ENCODE measurements around the gene LZIC. TPM values are rescaled to one million over a fixed set of nuclear protein-coding genes. Genes with fewer than 3 reads are reported as not detected.

LZIC gene
- total and polyA plus RNA-seq, 2 of the 13 experiments (the other 11 are each of a cell fraction or from before 2014, with no cell fraction given), result 25.2 to 71.8 TPM

DNA sequence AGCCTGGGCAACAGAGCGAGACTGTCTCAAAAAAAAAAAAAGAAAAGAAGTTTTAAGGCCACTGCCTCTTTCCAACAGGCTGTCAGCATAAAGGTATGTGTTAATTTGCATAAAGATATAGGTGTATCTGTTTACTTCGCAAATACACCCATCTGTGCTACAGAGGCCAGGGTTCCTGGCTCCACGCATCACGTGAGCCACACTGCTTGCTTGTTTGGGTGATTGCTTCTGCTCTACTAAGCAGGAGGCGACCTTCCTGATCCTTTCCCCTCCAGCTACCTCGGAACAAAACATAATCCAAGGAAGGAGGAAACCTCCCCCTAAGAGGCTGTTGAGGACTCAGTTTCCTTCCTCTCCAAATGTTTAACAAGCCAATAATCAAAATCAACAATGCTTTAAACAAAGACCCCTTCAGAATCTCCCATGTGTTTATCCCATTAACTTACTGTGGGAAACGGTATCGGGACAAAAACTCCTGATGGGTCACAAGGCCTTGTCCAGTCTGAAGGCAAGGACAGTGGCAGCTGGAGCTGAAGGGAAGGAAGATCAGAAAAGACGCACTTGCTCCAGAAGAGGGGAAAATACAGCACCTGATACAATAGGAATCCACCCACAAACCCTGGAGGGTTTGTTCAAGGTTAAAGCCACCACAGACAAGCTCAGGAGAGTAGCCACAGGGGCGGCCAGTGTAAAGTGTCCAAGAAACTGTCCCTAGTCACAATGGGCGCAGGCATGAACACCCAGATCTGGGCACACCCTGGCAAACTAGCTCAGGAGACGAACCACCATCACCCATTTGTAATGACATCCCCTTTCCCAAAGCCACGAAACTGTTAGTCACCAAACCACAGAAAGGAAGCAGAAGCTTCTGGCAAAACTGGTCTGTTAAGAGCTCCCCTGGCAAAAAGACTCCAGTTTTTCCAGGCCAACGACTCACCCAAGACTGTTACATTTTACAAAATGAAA, 50.3 kb downstream of the LZIC start:
- Histone ChIP-seq H3K4me1 (ENCODE audit: insufficient read depth, low read length) (peaks cover 13% of the 10 kb centered on the region; the same call in 1 of the 2 replicates), H3K4me3 (replicated peaks in 1 of 3; ENCODE audit: insufficient read depth in 1 of 3, low read depth in 2 of 3, low read length in 3 of 3) (no peak overlapping the region), H3K27ac (ENCODE audit: extremely low read length, insufficient read depth, low read length) (no peak overlapping the region), H3K4me2 (ENCODE audit: low read depth, low read length) (no peak overlapping the region), H3K79me2 (ENCODE audit: insufficient read depth, low read length) (peaks cover 6% of the 10 kb centered on the region), H3K36me3 (replicated peaks in 1 of 2; ENCODE audit: control insufficient read depth in 1 of 2, insufficient read depth in 2 of 2, low read length in 2 of 2) (peaks cover 7 to 35% of the 10 kb centered on the region in 2 experiments; a peak in 4 of 5 replicates), H3K27me3 (ENCODE audit: control insufficient read depth in 1 of 2, insufficient read depth in 2 of 2, low read length in 2 of 2) (no peaks in the 10 kb centered on the region), H3K9ac (ENCODE audit: insufficient read depth, low read depth, low read length) (0 out of 2 replicates have a peak overlapping the region, but pooled peaks have one; percentile 2), H3K9me3 (ENCODE audit: low read length) (no peaks in the 10 kb centered on the region), H4K20me1 (ENCODE audit: insufficient read depth, low read length) (no peaks in the 10 kb centered on the region), H2AFZ (ENCODE audit: low read length) (no peak overlapping the region)
- ChIA-PET POLR2A (interaction anchor here (0.8 to 1.4 kb wide), 3 partner anchors 18 to 50 kb away, joined by 3 read pairs; partner anchors contain the start of genes LZIC and NMNAT1), CTCF (ENCODE audit: low intra/inter-chr PET ratio, low total read pairs) (no interaction called here)
- intact Hi-C loops (cut with micrococcal nuclease; ENCODE audit: unreplicated experiment), result no loop called here
- TF ChIP-seq ZNF550 (CRISPR knock-in tag; IDR thresholded peaks at IDR 0.05; ENCODE audit: borderline replicate concordance), result no peak
- TF ChIP-seq, protein P1, sequence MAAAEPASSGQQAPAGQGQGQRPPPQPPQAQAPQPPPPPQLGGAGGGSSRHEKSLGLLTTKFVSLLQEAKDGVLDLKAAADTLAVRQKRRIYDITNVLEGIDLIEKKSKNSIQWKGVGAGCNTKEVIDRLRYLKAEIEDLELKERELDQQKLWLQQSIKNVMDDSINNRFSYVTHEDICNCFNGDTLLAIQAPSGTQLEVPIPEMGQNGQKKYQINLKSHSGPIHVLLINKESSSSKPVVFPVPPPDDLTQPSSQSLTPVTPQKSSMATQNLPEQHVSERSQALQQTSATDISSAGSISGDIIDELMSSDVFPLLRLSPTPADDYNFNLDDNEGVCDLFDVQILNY (CRISPR knock-in tag; conservative IDR thresholded peaks at IDR 0.05), result no peak
- no peak for TF ChIP-seq ZFX (CRISPR knock-in tag; IDR thresholded peaks at IDR 0.05; ENCODE audit: low read depth)
- no peak for TF ChIP-seq ZC3H13 (CRISPR knock-in tag; IDR thresholded peaks at IDR 0.05)
- TF ChIP-seq ZNF615 (CRISPR knock-in tag; IDR thresholded peaks at IDR 0.05; ENCODE audit: borderline replicate concordance), result no peak
- TF ChIP-seq, protein P2, sequence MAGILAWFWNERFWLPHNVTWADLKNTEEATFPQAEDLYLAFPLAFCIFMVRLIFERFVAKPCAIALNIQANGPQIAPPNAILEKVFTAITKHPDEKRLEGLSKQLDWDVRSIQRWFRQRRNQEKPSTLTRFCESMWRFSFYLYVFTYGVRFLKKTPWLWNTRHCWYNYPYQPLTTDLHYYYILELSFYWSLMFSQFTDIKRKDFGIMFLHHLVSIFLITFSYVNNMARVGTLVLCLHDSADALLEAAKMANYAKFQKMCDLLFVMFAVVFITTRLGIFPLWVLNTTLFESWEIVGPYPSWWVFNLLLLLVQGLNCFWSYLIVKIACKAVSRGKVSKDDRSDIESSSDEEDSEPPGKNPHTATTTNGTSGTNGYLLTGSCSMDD (CRISPR knock-in tag; IDR thresholded peaks at IDR 0.05), result no peak
- TF ChIP-seq GATAD2A (CRISPR knock-in tag; IDR thresholded peaks at IDR 0.05), result no peak
- in situ Hi-C loops (cut with HindIII; ENCODE audit: extremely low pct_ligation_motif_present, low pct_unique_long_range_greater_than_20kb), result no loop called here
- BruUV-seq (replicated peaks), result no TSS peak
- ATAC-seq (no peak), FAIRE-seq (no peak), DNase-seq (ENCODE audit: low spot score) (no peak)
- 94% methylated on average over 11 of the region's 14 CpGs for WGBS (ENCODE audit: low lambda C conversion rate)
